ENCODE results near the gene ERICH6B. TPM values are rescaled to one million over a fixed set of nuclear protein-coding genes. Genes with fewer than 3 reads are reported as not detected.

ERICH6B gene
- total RNA-seq, 1 donor from 2014 or later = not detected

DNA sequence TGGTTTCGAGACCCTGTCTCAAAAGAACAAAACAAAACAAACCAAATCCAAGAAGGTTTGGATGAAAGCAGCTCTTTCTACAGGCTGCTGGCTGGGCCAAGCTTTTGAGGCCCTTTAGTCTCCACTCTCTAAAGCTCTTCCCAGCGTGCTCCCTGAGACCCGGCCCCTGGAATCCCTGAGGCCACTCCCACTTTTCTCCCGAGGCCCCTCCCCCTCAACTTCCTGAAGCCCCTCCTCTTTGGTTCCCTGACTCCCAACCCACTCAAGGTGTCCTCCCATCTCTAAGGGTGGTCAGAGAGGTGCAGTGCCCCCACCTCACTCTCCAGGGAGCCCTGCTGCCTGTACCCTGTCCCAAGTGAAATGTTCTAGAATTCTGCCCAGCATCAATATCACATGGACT lies 10.6 kb downstream of the ERICH6B start:
- no peaks in the 10 kb centered on the region for H3K36me3 ChIP-seq
- intact Hi-C loops (cut with DNase I) = no loop called here
- ATAC-seq = no peak
- H3K27ac ChIP-seq = no peak overlapping the region
- DNase-seq = no peak
- H3K4me1 ChIP-seq = no peaks in the 10 kb centered on the region
- H3K4me3 ChIP-seq = no peak overlapping the region
- peaks cover 8% of the 10 kb centered on the region for H3K27me3 ChIP-seq
- no peaks in the 10 kb centered on the region for H3K9me3 ChIP-seq
- TF ChIP-seq, protein P1, sequence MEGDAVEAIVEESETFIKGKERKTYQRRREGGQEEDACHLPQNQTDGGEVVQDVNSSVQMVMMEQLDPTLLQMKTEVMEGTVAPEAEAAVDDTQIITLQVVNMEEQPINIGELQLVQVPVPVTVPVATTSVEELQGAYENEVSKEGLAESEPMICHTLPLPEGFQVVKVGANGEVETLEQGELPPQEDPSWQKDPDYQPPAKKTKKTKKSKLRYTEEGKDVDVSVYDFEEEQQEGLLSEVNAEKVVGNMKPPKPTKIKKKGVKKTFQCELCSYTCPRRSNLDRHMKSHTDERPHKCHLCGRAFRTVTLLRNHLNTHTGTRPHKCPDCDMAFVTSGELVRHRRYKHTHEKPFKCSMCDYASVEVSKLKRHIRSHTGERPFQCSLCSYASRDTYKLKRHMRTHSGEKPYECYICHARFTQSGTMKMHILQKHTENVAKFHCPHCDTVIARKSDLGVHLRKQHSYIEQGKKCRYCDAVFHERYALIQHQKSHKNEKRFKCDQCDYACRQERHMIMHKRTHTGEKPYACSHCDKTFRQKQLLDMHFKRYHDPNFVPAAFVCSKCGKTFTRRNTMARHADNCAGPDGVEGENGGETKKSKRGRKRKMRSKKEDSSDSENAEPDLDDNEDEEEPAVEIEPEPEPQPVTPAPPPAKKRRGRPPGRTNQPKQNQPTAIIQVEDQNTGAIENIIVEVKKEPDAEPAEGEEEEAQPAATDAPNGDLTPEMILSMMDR (IDR thresholded peaks at IDR 0.05) = no peak

DNA sequence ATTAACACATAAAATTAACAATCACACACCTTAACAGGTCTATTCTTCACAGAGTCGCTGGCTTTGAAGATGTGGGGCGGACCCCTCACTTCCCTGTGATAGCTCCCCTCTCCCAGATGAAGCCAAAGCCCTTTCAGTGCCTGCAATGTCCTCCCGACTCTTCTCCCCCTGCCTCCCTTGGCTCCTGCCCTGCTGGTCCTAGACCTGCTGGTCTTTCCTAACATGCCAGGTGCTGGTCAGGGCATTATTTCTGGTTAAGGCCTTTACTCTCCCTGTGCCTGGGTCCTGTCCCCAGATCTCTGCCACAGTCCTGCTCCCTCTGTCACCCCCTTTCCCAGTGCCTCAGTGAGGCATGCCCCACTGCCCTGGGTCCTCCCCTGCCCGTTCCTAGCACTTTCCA lies 12.2 kb downstream of the ERICH6B start:
- intact Hi-C loops (cut with DNase I) = no loop called here

DNA sequence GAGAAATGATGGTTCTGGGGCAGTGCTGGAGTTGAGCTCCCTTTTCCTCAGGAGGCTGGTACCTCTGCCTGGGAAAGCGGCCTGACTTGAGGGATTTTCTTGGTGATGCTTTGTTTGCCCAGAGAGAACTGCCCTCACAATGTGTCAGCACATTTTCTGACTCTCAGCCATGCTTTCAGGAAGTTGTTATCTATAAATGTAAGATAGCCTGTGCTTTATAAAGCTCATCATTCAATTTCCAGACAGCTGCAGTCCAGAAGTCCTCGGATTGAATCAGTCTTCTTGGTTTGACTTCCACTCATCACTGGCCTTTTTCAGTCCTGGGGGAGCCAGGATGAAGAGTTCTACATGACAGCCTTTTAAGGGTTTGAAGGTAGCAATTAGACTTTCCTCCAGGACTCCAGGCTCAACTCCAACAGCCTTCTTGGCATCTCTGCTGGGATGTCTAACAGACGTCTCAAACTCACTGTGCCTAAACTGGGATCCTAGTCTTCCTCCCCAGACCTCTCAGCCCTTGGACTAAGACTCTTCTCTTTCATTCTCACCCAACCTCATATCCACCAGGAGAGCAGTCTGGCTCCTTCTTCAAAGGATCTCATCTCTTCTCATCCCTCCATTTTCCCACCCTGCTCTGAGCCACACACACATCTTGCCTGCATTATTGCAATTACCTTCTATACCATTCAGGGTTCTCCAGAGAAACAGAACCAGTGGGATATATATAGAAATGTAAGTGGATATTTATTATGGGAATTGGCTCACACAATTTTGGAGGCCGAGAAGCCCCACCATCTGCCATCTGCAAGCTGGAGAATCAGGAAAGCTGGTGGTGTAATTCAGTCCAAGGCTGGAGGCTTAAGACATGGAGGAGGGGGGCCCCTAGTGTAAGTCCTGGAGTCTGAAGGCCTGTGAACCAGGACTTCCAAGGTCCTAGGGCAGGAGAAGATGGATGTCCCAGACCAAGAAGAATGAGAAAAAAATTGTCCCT lies 13.1 kb downstream of the ERICH6B start:
- no peak overlapping the region for H3K4me3 ChIP-seq
- no peaks in the 10 kb centered on the region for H3K36me3 ChIP-seq
- H3K27me3 ChIP-seq = no peaks in the 10 kb centered on the region
- no peak for DNase-seq
- TF ChIP-seq, protein P1 (IDR thresholded peaks at IDR 0.05) = no peak
- no peak for ATAC-seq
- no peaks in the 10 kb centered on the region for H3K4me1 ChIP-seq
- no peak overlapping the region for H3K27ac ChIP-seq
- no peaks in the 10 kb centered on the region for H3K9me3 ChIP-seq
- intact Hi-C loops (cut with DNase I) = no loop called here

More for the DNA sequence above, 12.2 kb downstream of the ERICH6B start:
- Histone ChIP-seq H3K27me3 (no peaks in the 10 kb centered on the region), H3K4me1 (no peaks in the 10 kb centered on the region), H3K27ac (no peak overlapping the region), H3K9me3 (no peaks in the 10 kb centered on the region), H3K4me3 (no peak overlapping the region), H3K36me3 (no peaks in the 10 kb centered on the region)
- ATAC-seq = no peak
- no peak for DNase-seq
- TF ChIP-seq, protein P1 (IDR thresholded peaks at IDR 0.05) = no peak

DNA sequence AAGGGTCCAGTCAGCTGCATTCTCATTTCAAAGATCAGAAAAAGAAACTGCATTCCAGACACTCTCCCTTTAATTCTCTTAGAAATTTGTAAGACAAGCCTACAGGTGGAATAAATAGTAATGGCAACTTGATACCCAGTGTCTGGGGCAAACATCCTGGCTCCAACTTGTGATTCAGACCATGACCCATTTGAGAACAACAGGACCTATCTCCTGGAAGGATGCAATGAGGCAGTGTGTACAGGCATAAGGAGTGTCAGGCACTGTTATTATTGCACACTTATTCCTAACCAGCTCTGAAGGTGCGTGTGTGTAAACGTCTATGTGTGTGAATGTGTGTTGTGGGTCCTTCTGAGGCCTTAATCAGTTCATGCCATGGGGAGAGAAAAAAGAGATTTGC lies 13.9 kb downstream of the ERICH6B start:
- TF ChIP-seq, protein P1 (IDR thresholded peaks at IDR 0.05) = no peak
- ATAC-seq (no peak), DNase-seq (no peak)
- Histone ChIP-seq H3K27me3 (no peaks in the 10 kb centered on the region), H3K27ac (no peak overlapping the region), H3K4me3 (no peak overlapping the region), H3K9me3 (no peaks in the 10 kb centered on the region), H3K36me3 (no peaks in the 10 kb centered on the region), H3K4me1 (no peaks in the 10 kb centered on the region)
- intact Hi-C loops (cut with DNase I) = no loop called here

DNA sequence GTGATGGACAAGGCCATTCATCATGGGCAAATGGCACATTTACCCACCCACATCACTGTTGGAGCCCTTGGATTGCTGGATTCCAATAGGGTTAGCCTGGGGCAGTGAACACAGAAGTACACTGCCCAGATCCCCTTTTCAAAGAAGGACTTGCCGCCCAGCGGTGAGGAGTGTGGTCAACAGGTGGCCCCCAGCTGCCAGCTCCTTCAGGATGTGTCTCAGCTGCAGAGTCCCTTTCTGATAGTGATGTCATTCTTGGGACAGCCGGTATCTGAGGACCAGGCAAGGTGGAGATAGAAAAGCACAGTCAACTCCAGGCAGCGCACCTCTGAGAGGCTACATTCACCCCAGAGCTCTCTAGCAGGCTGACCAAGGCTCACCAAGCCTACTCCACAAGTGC lies 16.9 kb downstream of the ERICH6B start:
- intact Hi-C loops (cut with DNase I) = no loop called here
- TF ChIP-seq, protein P1 (IDR thresholded peaks at IDR 0.05) = no peak
- Histone ChIP-seq H3K27ac (no peak overlapping the region), H3K27me3 (no peaks in the 10 kb centered on the region), H3K4me1 (no peaks in the 10 kb centered on the region), H3K36me3 (no peaks in the 10 kb centered on the region), H3K9me3 (no peaks in the 10 kb centered on the region), H3K4me3 (no peak overlapping the region)
- ATAC-seq = no peak
- DNase-seq = no peak

All from upper lobe of right lung (tissue), 1 donor.